MM.1S (cell line): ENCODE data around the gene ANKLE2.

ENCODE experiments used
- CTCF ChIP-seq: fragments of 300-600 bp; sonication (generic); IDR thresholded peaks from 2 replicates; pipeline ENCODE4 v1.5.1; 2016; ENCODE audit warnings: antibody characterized with exemption, low read length, mixed read lengths
- EZH2 ChIP-seq: fragments of 300-600 bp; sonication (generic); optimal IDR thresholded peaks from 2 replicates; pipeline ENCODE3; 2017; ENCODE audit warnings: low read depth, mild to moderate bottlenecking, antibody characterized with exemption, low read length, mixed read lengths
- EZH2phosphoT487 ChIP-seq: fragments of 300-600 bp; sonication (generic); IDR thresholded peaks from 2 replicates; pipeline ENCODE4 v1.6.1; 2018; ENCODE audit warnings: antibody characterized with exemption, low read length

GRCh38 chr12:132715874-132716273 lies 45.8 kb downstream of the ANKLE2 start:
- TF ChIP-seq EZH2phosphoT487 (no peak), CTCF (no peak), EZH2 (no peak)
